HEK293 (cell line): ENCODE measurements around the gene TMED6.

ENCODE experiments used
- CTCF ChIP-seq: fragments of 450-650 bp; formaldehyde crosslinking; IDR thresholded peaks from 2 replicates; pipeline ENCODE4 v1.5.1; 2016; ENCODE audit warnings: missing biosample characterization, missing genetic modification characterization
- KLF8 ChIP-seq: fragments of 450-650 bp; formaldehyde crosslinking; IDR thresholded peaks from 2 replicates; pipeline ENCODE4 v1.5.1; 2016; ENCODE audit warnings: missing biosample characterization, missing genetic modification characterization
- REST ChIP-seq: fragments of 450-650 bp; formaldehyde crosslinking; IDR thresholded peaks from 2 replicates; pipeline ENCODE4 v1.5.1; 2016; ENCODE audit warnings: missing biosample characterization, missing genetic modification characterization
- SP2 ChIP-seq: fragments of 450-650 bp; formaldehyde crosslinking; IDR thresholded peaks from 2 replicates; pipeline ENCODE4 v1.5.1; 2016; ENCODE audit warnings: missing biosample characterization, missing genetic modification characterization
- ZNF416 ChIP-seq: fragments of 450-650 bp; formaldehyde crosslinking; IDR thresholded peaks from 2 replicates; pipeline ENCODE4 v1.5.1; 2016; ENCODE audit warnings: missing biosample characterization, missing genetic modification characterization
- ZNF449 ChIP-seq: fragments of 450-650 bp; formaldehyde crosslinking; IDR thresholded peaks from 2 replicates; pipeline ENCODE4 v1.5.1; 2017; ENCODE audit warnings: missing biosample characterization, mild to moderate bottlenecking, missing genetic modification characterization, moderate library complexity
- ZNF510 ChIP-seq: fragments of 450-650 bp; formaldehyde crosslinking; IDR thresholded peaks from 2 replicates; pipeline ENCODE4 v1.5.1; 2018; ENCODE audit warnings: mild to moderate bottlenecking, missing genetic modification characterization, missing biosample characterization; ENCODE audit not compliant: insufficient replicate concordance
- ZNF530 ChIP-seq: fragments of 450-650 bp; formaldehyde crosslinking; IDR thresholded peaks from 2 replicates; pipeline ENCODE4 v1.5.1; 2016; ENCODE audit warnings: low read depth, missing biosample characterization, missing genetic modification characterization
- ZNF658 ChIP-seq: fragments of 450-650 bp; formaldehyde crosslinking; IDR thresholded peaks from 2 replicates; pipeline ENCODE4; 2016; ENCODE audit warnings: missing biosample characterization, missing genetic modification characterization
- ZNF843 ChIP-seq: fragments of 450-650 bp; formaldehyde crosslinking; IDR thresholded peaks from 2 replicates; pipeline ENCODE4 v1.5.1; 2016; ENCODE audit warnings: missing biosample characterization, missing genetic modification characterization
- ZSCAN16 ChIP-seq: fragments of 450-650 bp; formaldehyde crosslinking; IDR thresholded peaks from 2 replicates; pipeline ENCODE4 v1.5.1; 2016; ENCODE audit warnings: missing biosample characterization, missing genetic modification characterization
- ZSCAN30 ChIP-seq: fragments of 450-650 bp; IDR thresholded peaks from 2 replicates; pipeline ENCODE4 v1.5.1; 2018; ENCODE audit warnings: missing biosample characterization, mild to moderate bottlenecking, missing genetic modification characterization, moderate library complexity

GRCh38 chr16:69367980-69368379 is 16.4 kb upstream of the TMED6 start:
- TF ChIP-seq SP2 (tag by site-specific recombination) (no peak), REST (tag by site-specific recombination) (no peak), KLF8 (tag by site-specific recombination) (no peak), CTCF (no peak), ZNF510 (no peak), ZNF449 (no peak), ZSCAN16 (tag by site-specific recombination) (no peak), ZNF416 (tag by site-specific recombination) (no peak), ZNF843 (tag by site-specific recombination) (no peak), ZNF530 (tag by site-specific recombination) (no peak), ZNF658 (no peak), ZSCAN30 (tag by site-specific recombination) (no peak)
